Keratinocyte (primary cell): ENCODE measurements around the gene RTL9. TPM values are rescaled to one million over a fixed set of nuclear protein-coding genes. Genes with fewer than 3 reads are reported as not detected.
"Not testable (repeated sequence)": the region's sequence is repeated elsewhere in the genome, so short reads cannot be mapped to it uniquely, and the experiment has no call there.

Experiments used
- DNase-seq: peaks from one replicate; pipeline ENCODE4 v3.0.0-alpha.2; 2011; ENCODE audit warnings: low read depth, missing footprints, low spot score
- FAIRE-seq: peaks from 2 replicates; lab custom pipeline; 2011; peaks lifted over from hg19 to GRCh38; lab: Jason Lieb, UNC
- H2AFZ ChIP-seq: 2 replicates; pipeline ENCODE4 v1.6.0; 2012; ENCODE audit warnings: low read length, control low read depth, inconsistent platforms; ENCODE audit not compliant: control insufficient read depth
- H3K27ac ChIP-seq: 2 replicates; pipeline ENCODE4 v1.5.1; 2011; ENCODE audit warnings: low read length; ENCODE audit not compliant: control insufficient read depth, insufficient read depth
- H3K27me3 ChIP-seq: 3 replicates; pipeline ENCODE4 v1.6.0; 2011; ENCODE audit warnings: low read length; ENCODE audit not compliant: control insufficient read depth, insufficient read depth; ENCODE audit errors: extremely low read depth
- H3K36me3 ChIP-seq, 2 experiments: 2 replicates in 1 of 2; 3 replicates in 1 of 2; pipeline ENCODE4 v1.5.1; 2011; ENCODE audit warnings: low read length in 2 of 2, mild to moderate bottlenecking in 1 of 2; ENCODE audit not compliant: control insufficient read depth in 2 of 2, insufficient read depth in 2 of 2; ENCODE audit errors: extremely low read depth in 1 of 2
- H3K4me1 ChIP-seq: 3 replicates; pipeline ENCODE4 v1.5.1; 2011; ENCODE audit warnings: low read length; ENCODE audit not compliant: control insufficient read depth, insufficient read depth; ENCODE audit errors: extremely low read depth
- H3K4me2 ChIP-seq: 3 replicates; pipeline ENCODE4 v1.6.0; 2011; ENCODE audit warnings: low read depth, low read length; ENCODE audit not compliant: control insufficient read depth, insufficient read depth; ENCODE audit errors: extremely low read depth
- H3K4me3 ChIP-seq, 3 experiments: fragments of 200-600 bp in 1 of 3; sonication (generic) in 1 of 3; 2 replicates in 2 of 3; 3 replicates in 1 of 3; pipeline ENCODE4 v1.5.1; 2011 to 2016; ENCODE audit warnings: low read length in 3 of 3, mild to moderate bottlenecking in 3 of 3, control low read depth in 2 of 3, inconsistent platforms in 1 of 3, low read depth in 1 of 3, mixed read lengths in 1 of 3, mixed run types in 1 of 3, moderate library complexity in 1 of 3; ENCODE audit not compliant: control insufficient read depth in 2 of 3, insufficient read depth in 2 of 3; ENCODE audit errors: extremely low read depth in 1 of 3
- H3K79me2 ChIP-seq: 2 replicates; pipeline ENCODE4 v1.6.0; 2012; ENCODE audit warnings: low read length; ENCODE audit not compliant: control insufficient read depth, insufficient read depth
- H3K9ac ChIP-seq: 3 replicates; pipeline ENCODE4 v1.6.0; 2011; ENCODE audit warnings: low read length; ENCODE audit not compliant: control insufficient read depth, insufficient read depth; ENCODE audit errors: extremely low read depth
- H3K9me1 ChIP-seq: 3 replicates; pipeline ENCODE4 v1.6.0; 2011; ENCODE audit warnings: low read length; ENCODE audit not compliant: control insufficient read depth, insufficient read depth; ENCODE audit errors: extremely low read depth
- H3K9me3 ChIP-seq: 2 replicates; pipeline ENCODE4 v1.5.1; 2012; ENCODE audit warnings: low read depth, low read length; ENCODE audit not compliant: control insufficient read depth
- H4K20me1 ChIP-seq: 3 replicates; pipeline ENCODE4 v1.6.0; 2011; ENCODE audit warnings: low read length; ENCODE audit not compliant: control insufficient read depth, insufficient read depth; ENCODE audit errors: extremely low read depth
- CTCF ChIP-seq, 3 experiments: IDR thresholded peaks in 1 of 3; conservative IDR thresholded peaks in 1 of 3; optimal IDR thresholded peaks in 1 of 3; 2 replicates in 2 of 3; 3 replicates in 1 of 3; pipeline versions ENCODE3 to v1.5.1; 2011; ENCODE audit warnings: low read length in 3 of 3, mild to moderate bottlenecking in 3 of 3, moderate library complexity in 2 of 3, control low read depth in 1 of 3, inconsistent platforms in 1 of 3; ENCODE audit not compliant: insufficient read depth in 2 of 3; ENCODE audit errors: extremely low read depth in 1 of 3
- EZH2 ChIP-seq: IDR thresholded peaks from one replicate; pipeline ENCODE4 v1.6.1; 2012; ENCODE audit warnings: inconsistent platforms, mild to moderate bottlenecking, low read length, moderate library complexity
- dilution Hi-C: fragments of 300-500 bp; cut with MboI; formaldehyde crosslinking; loops from one replicate; pipeline ENCODE4 v1.7.0; 2020; ENCODE audit warnings: low sequenced_read_pairs; ENCODE audit not compliant: extremely low pct_ligation_motif_present
- polyA plus RNA-seq, 5 experiments: library from polyadenylated mRNA; depleted of rRNA in 3 of 5; stranded (reverse) in 3 of 5; stranded (forward) in 1 of 5; unstranded in 1 of 5; fragments of >200 nt; gene quantifications; 1 replicate in 1 of 5; 2 replicates in 3 of 5; 3 replicates in 1 of 5; pipeline versions ENCODE4 v1.2.1 to v1.2.3, GENCODE V29; 2011 to 2012; ENCODE audit warnings: missing spikeins in 2 of 5, low read depth in 1 of 5, low replicate concordance in 1 of 5

Gene RTL9
- polyA plus RNA-seq, 1 donor (not counting 4 experiments of a cell fraction or from before 2014, with no cell fraction given): 0.13 TPM

- H3K36me3 ChIP-seq: no peaks in the 10 kb centered on the region
- no peaks in the 10 kb centered on the region for H3K4me1 ChIP-seq
Measured at GRCh38 chrX:110327336-110327735, 31.3 kb upstream of the RTL9 start.

GRCh38 chrX:110328613-110329012 lies 30.0 kb upstream of the RTL9 start:
- dilution Hi-C loops, H4K20me1 ChIP-seq, H3K27me3 ChIP-seq, FAIRE-seq, H2AFZ ChIP-seq, H3K4me2 ChIP-seq, H3K9ac ChIP-seq, H3K9me3 ChIP-seq, DNase-seq, H3K36me3 ChIP-seq, H3K4me3 ChIP-seq, H3K27ac ChIP-seq, H3K4me1 ChIP-seq, H3K79me2 ChIP-seq, H3K9me1 ChIP-seq: not testable (repeated sequence)

More at GRCh38 chrX:110327336-110327735, 31.3 kb upstream of the RTL9 start:
- Histone ChIP-seq H3K9me1 (no peaks in the 10 kb centered on the region), H3K27ac (no peak overlapping the region), H3K9ac (no peak overlapping the region), H3K79me2 (no peaks in the 10 kb centered on the region), H2AFZ (no peak overlapping the region), H3K9me3 (no peaks in the 10 kb centered on the region), H3K27me3 (no peaks in the 10 kb centered on the region), H4K20me1 (no peaks in the 10 kb centered on the region), H3K4me2 (no peak overlapping the region), H3K4me3 (no peak overlapping the region)
- dilution Hi-C loops: no loop called here
- no peak for TF ChIP-seq EZH2
- no peak for TF ChIP-seq CTCF (optimal IDR thresholded peaks at IDR 0.05 in 1 of 3, IDR thresholded peaks at IDR 0.05 in 1 of 3, conservative IDR thresholded peaks at IDR 0.05 in 1 of 3; ENCODE audit: extremely low read depth in 1 of 3, insufficient read depth in 2 of 3, low read length in 3 of 3)
- DNase-seq (no peak), FAIRE-seq (no peak)

GRCh38 chrX:110331444-110332030 lies 27.1 kb upstream of the RTL9 start:
- H3K4me3 ChIP-seq: no peak overlapping the region
- no peak overlapping the region for H3K4me2 ChIP-seq
- DNase-seq (no peak), FAIRE-seq (no peak)
- no peaks in the 10 kb centered on the region for H3K9me1 ChIP-seq
- no peaks in the 10 kb centered on the region for H3K4me1 ChIP-seq
- no peaks in the 10 kb centered on the region for H3K79me2 ChIP-seq
- dilution Hi-C loops: no loop called here
- H3K36me3 ChIP-seq: no peaks in the 10 kb centered on the region
- H3K27ac ChIP-seq: no peak overlapping the region
- H3K9ac ChIP-seq: no peak overlapping the region
- H2AFZ ChIP-seq: no peak overlapping the region
- H4K20me1 ChIP-seq: no peaks in the 10 kb centered on the region
- H3K9me3 ChIP-seq: no peaks in the 10 kb centered on the region
- TF ChIP-seq EZH2 (no peak), CTCF (optimal IDR thresholded peaks at IDR 0.05 in 1 of 3, IDR thresholded peaks at IDR 0.05 in 1 of 3, conservative IDR thresholded peaks at IDR 0.05 in 1 of 3; ENCODE audit: extremely low read depth in 1 of 3, insufficient read depth in 2 of 3, low read length in 3 of 3) (no peak)
- H3K27me3 ChIP-seq: no peaks in the 10 kb centered on the region

GRCh38 chrX:110333458-110333857 lies 25.2 kb upstream of the RTL9 start:
- H3K9me1 ChIP-seq, H3K79me2 ChIP-seq, FAIRE-seq, H3K4me1 ChIP-seq, DNase-seq, H4K20me1 ChIP-seq, H2AFZ ChIP-seq, H3K9me3 ChIP-seq, H3K27me3 ChIP-seq, H3K4me2 ChIP-seq, H3K36me3 ChIP-seq, H3K4me3 ChIP-seq, H3K27ac ChIP-seq, dilution Hi-C loops, H3K9ac ChIP-seq: not testable (repeated sequence)
